Upper lobe of left lung (tissue), 4 donors: ENCODE measurements around the gene PPM1M.

ENCODE experiments used
- POLR2A ChIP-seq, 4 donors: fragments of 450-650 bp; IDR thresholded peaks; one replicate each; pipeline ENCODE4 v1.5.1; 2016 to 2017; ENCODE audit warnings: antibody characterized with exemption in 4 of 4, mild to moderate bottlenecking in 2 of 4
- POLR2AphosphoS5 ChIP-seq, 2 donors: sonication (generic); formaldehyde crosslinking; IDR thresholded peaks; one replicate each; pipeline ENCODE4 v1.5.1; 2017; ENCODE audit warnings: antibody characterized with exemption in 2 of 2

- TF ChIP-seq POLR2AphosphoS5 (IDR thresholded peaks at IDR 0.05) = peak; percentile 74 to 90
- TF ChIP-seq POLR2A (IDR thresholded peaks at IDR 0.05) = peak in 3 of 4 donors; percentile 50 to 79 (median 56)
Measured at GRCh38 chr3:52277071-52277964, 31.8 kb downstream of the PPM1M start.
